GM19397 (cell line): ENCODE data around the gene THAP3.
"Not testable (repeated sequence)": the region's sequence is repeated elsewhere in the genome, so short reads cannot be mapped to it uniquely, and the experiment has no call there.

ENCODE experiments used
- ATAC-seq: cut with Tn5 transposase; IDR thresholded peaks from one replicate; pipeline ENCODE4 v1.9.1; 2021; ENCODE audit warnings: mild to moderate bottlenecking, moderate library complexity; ENCODE audit not compliant: unreplicated experiment

Gene THAP3

DNA sequence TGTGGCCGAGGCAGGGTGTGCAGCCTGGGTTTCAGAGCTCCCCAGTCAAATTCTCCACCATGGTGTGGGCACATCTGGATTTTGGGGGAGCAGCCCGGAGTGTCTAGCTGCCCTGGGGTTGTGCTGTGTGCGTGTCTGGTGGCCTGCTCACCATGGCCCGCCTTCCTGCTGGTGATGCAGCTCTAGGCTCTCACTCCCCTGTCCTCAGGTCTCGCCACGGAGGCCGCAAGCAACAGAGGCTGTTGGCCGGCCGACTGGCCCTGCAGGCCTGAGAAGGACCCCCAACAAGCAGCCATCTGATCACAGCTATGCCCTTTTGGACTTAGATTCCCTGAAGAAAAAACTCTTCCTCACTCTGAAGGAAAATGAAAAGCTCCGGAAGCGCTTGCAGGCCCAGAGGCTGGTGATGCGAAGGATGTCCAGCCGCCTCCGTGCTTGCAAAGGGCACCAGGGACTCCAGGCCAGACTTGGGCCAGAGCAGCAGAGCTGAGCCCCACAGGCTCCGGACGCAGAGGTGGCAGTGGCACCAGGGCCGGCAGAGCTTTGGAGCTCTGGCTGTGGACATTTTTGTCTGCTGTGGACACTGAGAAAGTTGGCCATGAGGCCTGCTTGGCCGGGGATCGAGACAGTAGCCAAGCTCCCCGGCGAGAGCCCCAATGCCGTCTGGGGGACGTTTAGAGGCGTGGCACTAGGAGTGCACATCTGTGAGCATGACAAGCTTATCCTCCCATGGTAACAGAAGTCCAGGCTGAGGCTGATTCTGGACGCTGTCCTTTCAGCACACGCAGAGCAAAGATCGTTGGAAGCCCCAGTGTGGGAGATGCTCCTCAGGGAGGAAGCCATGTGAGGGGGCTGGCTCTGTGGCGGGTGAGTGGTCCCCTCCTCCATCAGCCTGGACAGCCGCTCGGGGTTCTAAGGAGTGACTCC is 8.2 kb downstream of the THAP3 start:
- ATAC-seq = no peak

- ATAC-seq = no peak
Measured at GRCh38 chr1:6634371-6635052, 9.8 kb downstream of the THAP3 start.

- ATAC-seq = no peak
Measured at GRCh38 chr1:6635161-6635909, 10.7 kb downstream of the THAP3 start.

- no peak for ATAC-seq
Measured at GRCh38 chr1:6635910-6636760, 11.5 kb downstream of the THAP3 start.

DNA sequence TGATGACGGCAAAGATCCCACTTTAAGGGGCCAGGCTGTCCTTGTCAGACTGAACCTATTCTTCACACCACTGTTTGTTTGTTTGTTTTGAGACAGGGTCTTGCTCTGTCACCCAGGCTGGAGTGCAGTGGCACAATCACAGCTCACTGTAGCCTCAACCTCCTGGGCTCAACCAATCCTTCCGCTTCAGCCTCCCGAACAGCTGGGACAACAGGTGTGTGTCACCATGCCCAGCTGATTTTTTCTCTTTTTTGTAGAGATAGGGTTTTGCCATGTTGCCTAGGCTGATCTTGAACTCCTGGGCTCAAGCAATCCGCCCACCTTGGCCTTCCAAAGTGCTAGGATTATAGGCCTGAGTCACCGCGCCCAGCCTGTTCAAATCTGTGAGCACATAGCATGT is 12.1 kb downstream of the THAP3 start:
- not testable (repeated sequence) for ATAC-seq

DNA sequence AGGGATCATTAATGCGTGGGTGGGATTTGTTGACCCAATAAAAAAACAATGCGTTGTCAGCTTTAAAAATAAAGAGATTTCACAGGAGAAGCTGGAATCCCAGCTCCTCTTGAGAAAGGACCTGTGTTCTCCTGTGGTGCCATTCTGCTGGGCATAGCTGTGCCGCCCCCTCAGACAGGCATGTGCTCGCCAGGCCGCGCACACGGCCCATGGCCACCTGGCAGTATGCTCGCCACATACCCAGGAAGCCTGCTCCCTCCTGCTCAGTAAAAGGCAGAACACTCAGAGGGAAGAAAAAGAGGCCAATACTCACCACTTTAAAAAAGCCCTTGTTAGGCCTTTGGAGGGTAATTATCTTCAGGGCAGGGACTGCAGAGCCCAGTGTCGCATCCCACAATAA is 13.1 kb downstream of the THAP3 start:
- ATAC-seq = no peak

DNA sequence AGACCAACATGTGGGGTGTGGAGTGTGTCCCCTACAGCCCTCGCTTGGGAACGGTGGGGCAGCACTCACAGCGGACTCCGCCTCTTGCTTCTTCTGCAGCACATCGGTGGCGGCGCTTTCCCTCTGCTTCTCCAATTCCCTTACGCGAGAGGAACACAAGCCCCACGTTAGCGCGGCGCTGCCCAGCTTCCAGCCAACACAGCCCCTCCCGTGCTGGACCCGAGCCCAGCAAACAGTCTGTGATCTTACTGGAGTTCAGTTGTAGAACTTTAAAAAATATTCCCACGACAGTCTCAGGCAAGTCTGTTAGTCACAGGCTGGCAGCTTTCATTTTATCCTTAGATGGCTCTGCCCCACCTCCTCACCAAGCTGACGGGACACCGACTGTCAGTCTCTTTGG is 13.6 kb downstream of the THAP3 start:
- ATAC-seq = no peak

GRCh38 chr1:6640867-6641266 is 16.2 kb downstream of the THAP3 start:
- ATAC-seq = not testable (repeated sequence)

- no peak for ATAC-seq
Measured at GRCh38 chr1:6645018-6645417, 20.4 kb downstream of the THAP3 start.

- no peak for ATAC-seq
Measured at GRCh38 chr1:6646499-6647148, 22.0 kb downstream of the THAP3 start.

DNA sequence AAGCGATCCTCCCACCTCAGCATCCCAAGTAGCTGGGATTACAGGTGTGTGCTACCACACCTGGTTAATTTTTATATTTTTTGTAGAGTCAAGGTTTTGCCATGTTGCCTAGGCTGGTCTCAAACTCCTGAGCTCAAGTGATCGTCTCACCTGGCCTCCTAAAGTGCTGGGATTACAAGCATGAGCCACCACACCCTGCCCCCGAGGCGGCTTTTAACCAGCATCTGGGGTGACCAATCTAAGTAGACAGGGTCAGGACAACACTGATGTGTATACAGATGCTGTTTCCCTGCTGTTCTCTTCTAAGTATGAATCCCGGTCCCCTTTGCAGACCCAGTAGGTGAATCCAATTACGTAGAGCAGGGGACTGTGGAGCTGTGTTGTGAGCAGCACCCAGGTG is 23.9 kb downstream of the THAP3 start:
- ATAC-seq = no peak

DNA sequence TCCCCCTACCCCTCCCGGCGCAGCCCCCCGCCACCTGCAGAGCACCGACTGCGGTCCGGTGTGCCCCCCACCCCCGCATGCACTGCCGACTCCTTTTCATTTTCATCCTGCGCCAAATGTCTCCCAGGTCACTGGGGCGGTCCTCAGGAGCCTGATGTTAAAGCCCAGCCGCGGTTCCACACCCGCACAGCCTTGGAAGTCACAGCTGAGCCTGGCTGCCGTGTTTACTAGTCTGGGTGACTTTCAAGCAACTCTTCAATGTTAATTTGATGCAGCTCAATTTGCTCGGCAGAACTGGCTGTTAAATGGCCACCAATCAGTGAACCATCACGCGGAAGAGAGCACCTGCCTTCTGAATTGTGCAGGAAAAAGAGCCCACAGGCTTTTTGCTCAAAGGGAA is 27.2 kb downstream of the THAP3 start:
- ATAC-seq = no peak

DNA sequence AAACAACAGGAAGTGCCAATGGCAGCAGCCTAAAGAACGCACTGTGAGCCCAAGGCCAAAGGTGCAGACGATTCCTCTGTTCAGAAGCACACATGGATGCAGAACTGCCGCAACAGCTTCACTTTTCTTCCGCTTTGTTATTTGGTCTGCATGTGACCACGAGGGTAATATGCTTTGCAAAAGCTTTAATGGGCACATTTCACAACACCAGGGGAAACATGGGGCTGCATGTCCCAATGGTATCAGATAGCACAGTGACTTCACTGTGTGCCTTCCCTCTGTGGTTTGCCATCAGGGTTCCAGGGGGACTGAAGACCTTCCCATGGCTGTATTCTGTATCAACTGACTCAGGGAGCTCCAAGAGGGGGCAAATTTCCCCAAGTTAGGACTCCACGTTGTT is 28.3 kb downstream of the THAP3 start:
- ATAC-seq = no peak

GRCh38 chr1:6653436-6654290 is 29.0 kb downstream of the THAP3 start:
- no peak for ATAC-seq

GRCh38 chr1:6657138-6657537 is 32.5 kb downstream of the THAP3 start:
- ATAC-seq = no peak

DNA sequence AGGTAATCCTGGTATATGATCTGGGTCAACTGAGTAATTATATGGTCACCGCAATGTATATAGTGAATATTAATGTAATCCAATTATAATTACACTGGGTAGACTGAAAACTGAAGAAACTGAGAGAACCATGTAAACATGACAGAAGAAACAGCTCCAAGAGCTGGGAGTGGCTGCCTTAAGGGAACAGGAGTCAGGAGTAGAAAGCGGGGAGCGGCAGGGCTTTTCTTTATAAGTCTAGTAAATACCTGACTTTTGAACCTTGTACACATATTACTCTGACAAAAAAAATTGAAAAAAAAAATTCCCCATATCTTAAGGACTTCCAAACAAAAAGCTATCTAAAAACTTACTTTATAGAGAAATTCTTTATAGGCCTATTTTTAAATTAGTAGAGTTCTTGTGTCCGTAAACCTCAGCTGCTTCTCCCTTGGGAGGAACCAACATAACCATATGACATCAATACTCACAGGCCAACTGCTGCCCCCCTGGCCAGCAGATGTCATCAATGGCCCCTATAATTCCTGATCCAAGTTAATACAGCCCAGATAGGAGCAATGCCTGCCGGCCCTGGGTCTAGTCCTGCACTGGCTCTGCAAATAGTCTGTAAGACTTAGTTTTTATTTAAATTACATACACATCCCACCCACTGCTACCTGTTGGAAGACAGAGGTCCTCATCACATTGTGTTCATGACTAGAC is 33.8 kb downstream of the THAP3 start:
- ATAC-seq = no peak

DNA sequence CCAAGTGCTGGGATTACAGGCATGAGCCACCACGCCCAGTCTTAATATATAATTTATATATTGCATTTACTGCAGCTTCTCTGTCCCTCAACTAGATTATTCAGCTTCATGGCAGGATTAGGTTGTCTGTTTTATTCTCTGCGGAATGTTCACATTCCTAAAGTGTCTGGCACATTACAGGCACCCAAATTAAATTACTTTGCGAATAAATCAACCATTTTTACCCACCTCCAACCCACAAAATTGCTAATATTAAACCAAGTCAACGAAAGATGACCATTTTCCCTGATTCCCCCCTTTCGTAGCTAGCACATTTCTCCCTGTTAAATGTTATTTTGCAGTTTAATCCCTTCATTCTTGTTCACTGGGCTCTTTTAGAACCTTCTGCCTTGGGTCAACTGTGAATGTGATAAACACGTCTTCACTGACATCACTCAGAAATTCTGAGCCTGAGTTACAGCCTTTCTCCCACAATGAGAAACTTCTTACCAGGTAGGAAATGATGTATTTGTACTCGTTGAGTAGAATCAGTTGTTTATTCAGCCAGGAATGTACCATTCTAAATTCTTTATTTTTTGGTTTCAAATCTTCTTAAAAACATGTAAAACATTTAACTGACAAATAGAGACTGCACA is 35.9 kb downstream of the THAP3 start:
- no peak for ATAC-seq

- ATAC-seq = not testable (repeated sequence)
Measured at GRCh38 chr1:6662468-6662867, 37.8 kb downstream of the THAP3 start.
